Heart left ventricle (tissue), 13 donors: ENCODE data around the gene SEZ6L2.

Experiments
- CTCF ChIP-seq, 12 donors: fragments of 200-600 bp; sonication (generic) in 4 of 12; IDR thresholded peaks; one replicate each; pipeline versions ENCODE4 v1.5.0 to v1.8.0; 2018 to 2022; ENCODE audit warnings: antibody characterized with exemption in 12 of 12, mild to moderate bottlenecking in 5 of 12
- POLR2A ChIP-seq, 2 donors: fragments of 450-650 bp; IDR thresholded peaks; one replicate each; pipeline ENCODE4 v1.6.1; 2017; ENCODE audit warnings: antibody characterized with exemption in 2 of 2, mild to moderate bottlenecking in 2 of 2, moderate library complexity in 2 of 2
- donor health status: ischemic (EF 13 %, LVEDD 7.1; RV severe dilation, severe dysfunction).
- donor health status: DM: no; HTN: yes; CAD: no.
- donor health status: DM: no; HTN: no; CAD: no.
- donor health status: ischemic (EF 25% LVEDD 6.9; RV normal size, moderate dysfunction).
- donor health status: ischemic (EF 25% LVEDD 5.7; RV mildly dilated, moderate dysfunction).
- donor health status: ischemic (EF 35%, LVEDD 5.7; RV mildly dilated, moderate dysfunction).
- donor health status: nonischemic (EF 11% LVEDD 7.7; RV severe dilation, severe dysfunction).
- donor health status: DM: yes; HTN: yes; CAD: no.
- donor health status: PGD.
- donor health status: ischemic (EF 29% LVEDD 5.4; RV normal size, mild dysfunction).
- donor health status: nonischemic (EF 23%, LVEDD 6.1; RV moderate dilation, normal function).

DNA sequence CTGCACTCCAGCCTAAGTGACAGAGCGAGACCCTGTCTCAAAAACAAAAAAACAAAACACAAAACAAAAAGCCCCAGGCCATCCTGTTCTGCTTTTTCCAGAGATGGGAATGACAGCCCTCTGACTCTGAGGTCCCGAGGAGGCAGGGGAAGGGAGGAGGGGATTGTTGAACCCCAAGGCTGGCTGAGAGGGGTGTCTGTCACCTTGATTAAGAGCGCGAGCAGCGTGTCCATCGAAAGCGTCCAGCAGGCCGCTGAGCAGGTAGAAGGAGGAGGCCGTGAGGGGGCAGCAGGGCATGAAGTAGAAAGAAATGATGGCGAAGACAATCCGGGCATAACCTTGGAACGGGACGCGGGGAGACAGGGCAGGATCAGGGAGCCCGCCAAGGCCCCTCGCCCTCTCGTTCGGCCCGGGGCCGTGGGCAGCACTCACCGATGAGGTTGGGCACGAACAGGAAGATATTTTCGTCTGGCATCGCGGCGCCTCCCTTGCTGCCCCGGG, 36.9 kb downstream of the SEZ6L2 start:
- TF ChIP-seq CTCF (IDR thresholded peaks at IDR 0.05) (peak in 2 of 12 donors; percentile 8 to 17), POLR2A (IDR thresholded peaks at IDR 0.05) (no peak)
